GM12864 (cell line): ENCODE measurements around the gene DPM3.
"Not testable (repeated sequence)": the region's sequence is repeated elsewhere in the genome, so short reads cannot be mapped to it uniquely, and the experiment has no call there.

Experiments
- DNase-seq: peaks from one replicate; pipeline ENCODE4 v3.0.0-alpha.2; 2011; ENCODE audit warnings: low read depth
- H3K4me3 ChIP-seq: 2 replicates; pipeline ENCODE4 v1.5.1; 2011; ENCODE audit warnings: mild to moderate bottlenecking, low read depth, low read length, control low read depth
- CTCF ChIP-seq: IDR thresholded peaks from 2 replicates; pipeline ENCODE4 v1.5.1; 2011; ENCODE audit warnings: low read depth, mild to moderate bottlenecking, moderate library complexity, low read length, control low read depth, inconsistent platforms; ENCODE audit errors: missing control alignments

The DPM3 gene

GRCh38 chr1:155166051-155166470, 25.7 kb upstream of the DPM3 start:
- TF ChIP-seq CTCF: no peak
- DNase-seq: no peak
- no peak overlapping the region for H3K4me3 ChIP-seq

GRCh38 chr1:155164625-155165024, 24.3 kb upstream of the DPM3 start:
- not testable (repeated sequence) for H3K4me3 ChIP-seq, DNase-seq

- DNase-seq, H3K4me3 ChIP-seq: not testable (repeated sequence)
Measured at GRCh38 chr1:155163785-155164184, 23.5 kb upstream of the DPM3 start.

- H3K4me3 ChIP-seq, DNase-seq: not testable (repeated sequence)
Measured at GRCh38 chr1:155162631-155163030, 22.3 kb upstream of the DPM3 start.

GRCh38 chr1:155160128-155160527, 19.8 kb upstream of the DPM3 start:
- no peak for DNase-seq
- no peak for TF ChIP-seq CTCF

GRCh38 chr1:155158991-155159390, 18.7 kb upstream of the DPM3 start:
- H3K4me3 ChIP-seq: no peak overlapping the region
- no peak for TF ChIP-seq CTCF
- no peak for DNase-seq

More at GRCh38 chr1:155160128-155160527, 19.8 kb upstream of the DPM3 start:
- no peak overlapping the region for H3K4me3 ChIP-seq

- H3K4me3 ChIP-seq, DNase-seq: not testable (repeated sequence)
Measured at GRCh38 chr1:155155996-155156643, 15.8 kb upstream of the DPM3 start.

- no peak overlapping the region for H3K4me3 ChIP-seq
- no peak for TF ChIP-seq CTCF
- no peak for DNase-seq
Measured at GRCh38 chr1:155145491-155145890, 5.2 kb upstream of the DPM3 start.

- H3K4me3 ChIP-seq: no peak overlapping the region
- no peak for TF ChIP-seq CTCF
- no peak for DNase-seq
Measured at GRCh38 chr1:155141749-155142148, 1.4 kb upstream of the DPM3 start.
